Psoas muscle (tissue), 8 donors: ENCODE measurements around the gene EIF3B. TPM values are rescaled to one million over a fixed set of nuclear protein-coding genes. Genes with fewer than 3 reads are reported as not detected.
"Not testable (repeated sequence)": the region's sequence is repeated elsewhere in the genome, so short reads cannot be mapped to it uniquely, and the experiment has no call there.

Experiments
- ATAC-seq, 4 donors: fragments of 200-7000 bp; cut with Tn5 transposase; one replicate each; pipeline ENCODE4 v1.9.1; 2020; ENCODE audit warnings: moderate library complexity in 3 of 4, mild to moderate bottlenecking in 2 of 4
- DNase-seq, 2 donors: peaks; one replicate each; pipeline ENCODE4 v3.0.0-alpha.2; 2020
- H3K27ac ChIP-seq: fragments of 200-600 bp; one replicate; pipeline ENCODE4 v1.8.0; 2022
- H3K27me3 ChIP-seq, 3 donors: fragments of 200-600 bp in 1 of 3; one replicate each; pipeline versions ENCODE4 v1.6.1 to v1.8.0; 2013 to 2022; ENCODE audit warnings: low read length in 2 of 3, mild to moderate bottlenecking in 2 of 3, moderate library complexity in 1 of 3; ENCODE audit not compliant: insufficient read depth in 3 of 3
- H3K36me3 ChIP-seq, 2 donors: fragments of 200-600 bp in 1 of 2; one replicate each; pipeline versions ENCODE4 v1.6.1 to v1.8.0; 2013 to 2022; ENCODE audit warnings: low read depth in 1 of 2, mild to moderate bottlenecking in 1 of 2, moderate library complexity in 1 of 2; ENCODE audit not compliant: insufficient read depth in 1 of 2
- H3K4me1 ChIP-seq: fragments of 200-600 bp; one replicate; pipeline ENCODE4 v1.8.0; 2022
- H3K4me3 ChIP-seq: fragments of 200-600 bp; one replicate; pipeline ENCODE4 v1.8.0; 2022; ENCODE audit warnings: mild to moderate bottlenecking
- H3K9me3 ChIP-seq: fragments of 200-600 bp; one replicate; pipeline ENCODE4 v1.8.0; 2022
- WGBS, 3 donors: extraction: QIAGEN DNeasy Blood & Tissue Kit; methylation state at CpG; one replicate each; pipeline versions ENCODE4 v1.1.6 to v1.1.7; 2013; 5-methylcytosine and 5-hydroxymethylcytosine counted together
- intact Hi-C, 2 donors: fragments of 100-400 bp; cut with DNase I; formaldehyde crosslinking; loops; one replicate each; pipeline versions ENCODE4 v1.11.0 to v1.14.2; 2022
- polyA plus RNA-seq, 3 donors: library from polyadenylated mRNA; stranded (reverse); fragments of 200-250 nt; gene quantifications; one replicate each; pipeline ENCODE4 v1.2.3, GENCODE V29; 2013
- total RNA-seq, 4 donors: library from RNA; stranded (reverse); fragmentation: NEBNext Ultra II Directional in 2 of 4; extraction: Animal tissue kit (Norgen Biotek cat#: 25700) in 2 of 4; gene quantifications; one replicate each; pipeline versions ENCODE4 v1.2.1 to v1.2.4, GENCODE V29; 2021 to 2023
- TF ChIP-seq, protein P1 (sequence below): fragments of 200-600 bp; IDR thresholded peaks from one replicate; pipeline ENCODE4 v1.8.0; 2022; ENCODE audit warnings: antibody characterized with exemption
- donor health status: healthy with polysubstance abuse.
- donor health status: DM: no; HTN: no; CAD: no; lungs with moderate emphysema.
- donor health status: Bipolar disorder and iron deficiency.
- donor health status: healthy.
- donor health status: DM: yes; HTN: yes; CAD: no.
- donor health status: DM: no; HTN: no; CAD: no.
- donor health status: DM: no; HTN: no; CAD: no.
- donor health status: DM: yes; HTN: yes; CAD: no.

The EIF3B gene
- total and polyA plus RNA-seq, 7 donors, result 101 to 275 (median 174) TPM

DNA sequence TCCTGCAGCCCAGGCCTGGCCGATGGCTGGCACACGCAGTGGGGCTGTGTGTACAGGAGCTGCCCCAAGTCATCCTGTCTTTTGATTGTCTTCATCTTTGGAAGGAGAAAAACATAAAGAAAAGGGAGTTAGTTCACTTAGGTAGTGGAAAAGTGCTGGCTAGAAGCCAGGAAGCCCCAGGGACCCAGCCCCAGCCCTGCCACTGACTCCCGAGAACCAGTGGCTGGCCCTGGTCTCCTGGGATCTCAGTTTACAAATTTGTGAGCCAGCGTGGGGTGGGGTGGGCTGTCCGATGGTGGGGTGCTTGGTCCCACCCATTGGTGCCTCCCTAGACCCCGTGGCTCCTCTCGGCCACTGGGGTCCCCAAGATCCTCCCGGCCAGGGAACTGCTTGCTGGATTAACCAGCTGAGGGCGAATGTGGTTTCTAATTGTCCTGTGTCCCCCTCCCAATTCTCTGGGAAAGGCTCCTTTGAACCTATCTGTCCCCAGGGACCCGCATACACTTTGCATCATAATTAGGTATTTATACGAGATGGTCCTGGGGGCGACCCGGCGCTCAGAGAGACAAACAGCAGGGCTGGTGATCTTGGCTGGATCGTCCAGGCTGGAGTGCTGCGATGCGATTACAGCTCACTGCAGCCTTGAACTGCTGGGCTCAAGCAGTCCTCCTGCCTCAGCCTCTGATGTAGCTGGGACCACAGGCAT is 32.5 kb downstream of the EIF3B start:
- DNase-seq, result peak in 1 of 2 donors; percentile 46
- H3K36me3 ChIP-seq, result peaks cover 0 to 6% of the 10 kb centered on the region in 2 donors

DNA sequence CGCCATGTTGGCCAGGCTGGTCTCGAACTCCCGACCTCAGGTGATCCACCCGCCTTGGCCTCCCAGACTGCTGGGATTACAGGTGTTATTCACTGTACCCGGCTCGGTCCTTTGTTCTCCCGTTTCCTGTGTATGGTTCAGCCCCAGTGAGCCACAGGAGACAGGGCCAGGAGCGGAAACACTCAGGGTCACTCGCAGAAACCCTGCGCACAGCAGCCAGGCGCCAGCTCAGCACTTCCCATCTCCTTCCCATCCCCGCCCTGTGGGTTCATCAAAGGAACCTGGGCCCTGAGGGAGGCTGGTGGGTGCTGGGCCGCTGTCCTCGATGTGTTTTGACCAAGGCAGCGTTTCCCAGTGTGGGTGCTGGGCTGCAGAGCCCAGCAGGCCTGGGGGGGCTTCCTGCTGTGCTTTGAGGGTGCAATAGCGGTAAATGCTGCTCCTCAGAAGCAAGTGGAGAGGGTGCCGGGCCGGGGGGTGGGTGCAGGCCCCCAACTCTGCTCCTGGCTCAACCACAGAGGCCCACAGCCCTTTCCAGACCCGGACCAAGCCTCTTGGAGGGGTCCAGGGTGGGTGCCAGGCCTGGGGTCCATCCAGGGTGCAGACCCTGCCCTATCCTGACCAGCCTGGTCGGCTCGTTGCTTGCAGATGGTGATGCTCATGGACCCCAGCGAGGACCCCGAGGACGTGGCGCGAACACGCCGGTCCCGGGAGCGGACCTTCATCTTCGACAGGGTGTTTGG is 33.4 kb downstream of the EIF3B start:
- peak; percentile 41 to 58 (median 54) for ATAC-seq
- H3K9me3 ChIP-seq, result no peaks in the 10 kb centered on the region
- H3K36me3 ChIP-seq, result no peaks in the 10 kb centered on the region
- TF ChIP-seq, protein P1, sequence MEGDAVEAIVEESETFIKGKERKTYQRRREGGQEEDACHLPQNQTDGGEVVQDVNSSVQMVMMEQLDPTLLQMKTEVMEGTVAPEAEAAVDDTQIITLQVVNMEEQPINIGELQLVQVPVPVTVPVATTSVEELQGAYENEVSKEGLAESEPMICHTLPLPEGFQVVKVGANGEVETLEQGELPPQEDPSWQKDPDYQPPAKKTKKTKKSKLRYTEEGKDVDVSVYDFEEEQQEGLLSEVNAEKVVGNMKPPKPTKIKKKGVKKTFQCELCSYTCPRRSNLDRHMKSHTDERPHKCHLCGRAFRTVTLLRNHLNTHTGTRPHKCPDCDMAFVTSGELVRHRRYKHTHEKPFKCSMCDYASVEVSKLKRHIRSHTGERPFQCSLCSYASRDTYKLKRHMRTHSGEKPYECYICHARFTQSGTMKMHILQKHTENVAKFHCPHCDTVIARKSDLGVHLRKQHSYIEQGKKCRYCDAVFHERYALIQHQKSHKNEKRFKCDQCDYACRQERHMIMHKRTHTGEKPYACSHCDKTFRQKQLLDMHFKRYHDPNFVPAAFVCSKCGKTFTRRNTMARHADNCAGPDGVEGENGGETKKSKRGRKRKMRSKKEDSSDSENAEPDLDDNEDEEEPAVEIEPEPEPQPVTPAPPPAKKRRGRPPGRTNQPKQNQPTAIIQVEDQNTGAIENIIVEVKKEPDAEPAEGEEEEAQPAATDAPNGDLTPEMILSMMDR, result no peak
- H3K27me3 ChIP-seq, result no peaks in the 10 kb centered on the region
- no peak overlapping the region for H3K27ac ChIP-seq
- no peak overlapping the region for H3K4me3 ChIP-seq
- intact Hi-C loops, result no loop called here
- no peaks in the 10 kb centered on the region for H3K4me1 ChIP-seq
- 81 to 93% (median 88%) methylated on average over 29 to 31 of the region's 31 CpGs for WGBS, 3 donors
- peak in 1 of 2 donors; percentile 67 for DNase-seq

More for the DNA sequence above, 32.5 kb downstream of the EIF3B start:
- Histone ChIP-seq H3K4me1 (no peaks in the 10 kb centered on the region), H3K27ac (no peak overlapping the region), H3K27me3 (no peaks in the 10 kb centered on the region), H3K4me3 (no peak overlapping the region), H3K9me3 (no peaks in the 10 kb centered on the region)
- WGBS, 3 donors, result 84 to 85% (median 84%) methylated on average over 17 of the region's 17 CpGs
- intact Hi-C loops, result no loop called here
- TF ChIP-seq, protein P1, result no peak
- ATAC-seq, result no peak

DNA sequence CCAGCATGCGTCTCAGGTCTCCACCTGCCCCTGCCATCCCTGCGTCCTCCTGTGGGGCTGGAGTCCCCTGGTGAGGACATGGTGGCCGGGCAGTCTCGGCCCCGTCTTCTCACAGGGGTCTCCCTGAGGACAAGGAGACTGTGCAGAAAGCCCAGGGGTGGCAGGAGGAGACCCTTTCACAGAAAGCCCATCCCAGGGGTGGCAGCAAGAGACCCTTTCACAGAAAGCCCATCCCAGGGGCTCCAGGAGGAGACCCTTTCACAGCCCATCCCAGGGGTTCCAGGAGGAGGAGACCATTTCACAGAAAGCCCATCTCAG is 34.0 kb downstream of the EIF3B start:
- TF ChIP-seq, protein P1, result no peak
- intact Hi-C loops, result no loop called here
- 93 to 94% (median 93%) methylated on average over 4 to 5 of the region's 5 CpGs for WGBS, 3 donors
- no peak overlapping the region for H3K27ac ChIP-seq
- H3K36me3 ChIP-seq, result no peaks in the 10 kb centered on the region
- ATAC-seq (no peak), DNase-seq (peak in 1 of 2 donors; percentile 32)
- no peaks in the 10 kb centered on the region for H3K27me3 ChIP-seq
- no peaks in the 10 kb centered on the region for H3K9me3 ChIP-seq
- H3K4me1 ChIP-seq, result no peaks in the 10 kb centered on the region
- no peak overlapping the region for H3K4me3 ChIP-seq

DNA sequence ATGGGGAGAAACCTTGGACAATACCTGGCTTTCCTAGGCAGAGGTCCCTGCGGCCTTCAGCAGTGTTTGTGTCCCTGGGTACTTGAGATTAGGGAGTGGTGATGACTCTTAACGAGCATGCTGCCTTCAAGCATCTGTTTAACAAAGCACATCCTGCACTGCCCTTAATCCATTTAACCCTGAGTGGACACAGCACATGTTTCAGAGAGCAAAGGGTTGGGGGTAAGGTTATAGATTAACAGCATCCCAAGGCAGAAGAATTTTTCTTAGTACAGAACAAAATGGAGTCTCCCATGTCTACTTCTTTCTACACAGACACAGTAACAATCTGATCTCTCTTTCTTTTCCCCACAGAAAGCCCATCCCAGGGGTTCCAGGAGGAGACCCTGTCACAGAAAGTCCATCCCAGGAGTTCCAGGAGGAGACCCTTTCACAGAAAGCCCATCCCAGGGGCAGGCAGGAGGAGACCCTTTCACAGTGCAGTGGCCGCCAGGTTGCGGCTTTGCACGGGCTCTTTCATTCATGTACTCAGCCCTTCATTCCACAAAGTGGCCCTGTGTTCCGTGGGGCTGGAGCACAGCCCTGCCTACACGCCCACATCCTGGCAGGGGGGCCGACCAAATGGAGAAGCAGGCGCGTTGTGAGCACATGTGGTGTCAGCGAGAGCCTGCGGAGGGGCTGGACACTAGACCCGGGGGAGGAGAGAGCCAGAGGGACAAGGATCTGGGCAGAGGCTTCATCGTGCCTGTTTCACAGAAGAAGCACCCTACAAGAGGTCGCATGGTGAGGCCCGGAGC is 35.6 kb downstream of the EIF3B start:
- H3K27ac ChIP-seq, H3K27me3 ChIP-seq, H3K36me3 ChIP-seq, H3K9me3 ChIP-seq, DNase-seq, intact Hi-C loops, H3K4me1 ChIP-seq, H3K4me3 ChIP-seq: not testable (repeated sequence)
- 33 to 47% (median 43%) methylated on average over 16 of the region's 16 CpGs for WGBS, 3 donors
- ATAC-seq, result peak in 3 of 4 donors; percentile 23 to 43 (median 28)

DNA sequence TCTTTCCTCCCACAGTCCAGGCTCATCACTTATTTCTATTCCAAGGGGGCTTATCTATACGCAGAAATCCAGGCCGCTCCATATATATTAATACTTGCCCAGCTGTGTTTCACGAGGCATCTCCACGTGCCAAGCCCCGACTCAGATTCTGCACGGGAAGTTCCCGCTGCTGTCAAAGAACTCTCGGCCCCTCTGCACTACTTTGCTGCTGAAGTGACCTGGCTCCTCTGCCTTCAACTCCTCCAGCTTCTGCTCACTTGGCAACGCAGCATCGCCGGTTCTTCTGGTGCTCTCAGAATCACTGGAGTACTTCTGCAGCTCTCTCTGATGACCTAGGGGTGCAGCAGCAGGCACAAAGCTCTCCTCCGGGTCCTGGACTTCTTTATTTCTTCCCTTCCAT is 39.1 kb downstream of the EIF3B start:
- no peak for DNase-seq
- H3K27ac ChIP-seq, result no peak overlapping the region
- H3K27me3 ChIP-seq, result no peaks in the 10 kb centered on the region
- H3K9me3 ChIP-seq, result no peaks in the 10 kb centered on the region
- WGBS, 3 donors, result 31 to 33% (median 33%) methylated on average over 12 of the region's 12 CpGs
- no peak for ATAC-seq
- no peaks in the 10 kb centered on the region for H3K4me1 ChIP-seq
- no peaks in the 10 kb centered on the region for H3K36me3 ChIP-seq
- intact Hi-C loops, result no loop called here
- H3K4me3 ChIP-seq, result no peak overlapping the region
- TF ChIP-seq, protein P1, result no peak
